Astrocyte of the hippocampus (primary cell): ENCODE results near the gene USP35.

Source experiments
- DNase-seq: peaks from one replicate; pipeline ENCODE4 v3.0.0; 2011; ENCODE audit warnings: low read depth, low spot score

The USP35 gene

DNA sequence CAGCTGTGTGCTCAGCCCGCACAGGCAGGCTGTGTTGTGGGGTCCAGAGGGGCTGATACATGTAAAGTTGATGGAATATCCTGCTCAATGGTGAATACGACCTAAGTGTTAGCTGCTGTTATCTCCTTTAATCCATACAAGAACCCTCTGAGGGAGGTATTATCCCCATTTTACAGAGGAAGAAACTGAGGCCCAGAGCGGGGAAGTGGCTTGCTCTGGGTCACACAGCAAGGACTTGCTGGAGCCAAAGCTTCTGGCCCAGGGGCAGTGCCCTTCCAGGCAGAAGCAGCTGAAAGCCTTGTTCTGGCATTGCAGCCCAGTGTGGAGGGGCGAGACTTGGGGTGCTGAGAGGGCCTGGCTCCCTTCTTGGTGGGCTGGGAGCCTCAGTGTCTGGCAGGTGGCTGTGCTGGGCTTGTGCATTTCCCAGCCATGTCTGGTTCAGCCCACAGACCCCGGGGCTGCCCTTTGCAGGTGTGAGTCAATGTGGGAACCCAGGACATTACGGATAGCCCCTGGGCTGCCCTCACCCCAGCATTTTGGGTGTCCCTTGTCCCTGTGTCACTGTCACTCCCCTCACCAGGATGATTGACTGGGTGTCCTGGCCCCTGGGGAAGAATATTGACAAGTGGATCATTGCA, 10.4 kb downstream of the USP35 start:
- no peak for DNase-seq

DNA sequence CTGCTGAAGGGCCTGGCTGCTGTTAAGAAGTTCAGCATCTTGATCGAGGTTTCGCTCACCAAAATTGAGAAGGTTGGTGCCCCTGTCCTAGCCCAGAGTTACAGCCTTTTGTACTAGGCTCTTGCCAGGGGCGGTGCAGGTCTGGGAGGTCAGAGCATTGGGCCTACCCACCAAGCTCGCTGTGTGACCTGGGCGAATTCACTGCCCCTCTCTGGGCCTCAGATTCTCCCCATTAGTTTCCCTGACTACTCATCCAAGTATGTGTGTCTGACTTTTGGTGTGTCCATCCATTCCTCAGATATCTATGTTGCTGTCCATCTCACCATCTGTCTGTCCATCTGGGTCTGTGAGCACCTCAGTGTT, 10.9 kb downstream of the USP35 start:
- no peak for DNase-seq

DNA sequence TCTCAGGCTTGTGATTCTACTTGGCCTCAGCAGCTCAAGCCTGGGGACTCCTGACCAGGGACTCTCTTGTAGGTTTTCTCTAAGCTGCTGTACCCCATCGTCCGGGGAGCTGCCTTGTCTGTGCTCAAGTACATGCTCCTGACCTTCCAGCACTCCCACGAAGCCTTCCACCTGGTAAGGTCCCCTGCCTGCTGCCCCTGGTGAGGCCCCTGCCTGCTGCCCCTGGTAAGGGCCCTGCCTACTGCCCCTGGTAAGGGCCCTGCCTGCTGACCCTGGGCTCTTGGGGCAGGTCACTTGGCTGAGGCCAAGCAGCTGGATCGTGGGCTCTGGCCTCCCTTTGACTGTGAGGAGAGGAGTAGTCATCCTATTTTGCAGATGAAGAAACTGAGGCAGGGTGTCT, 11.3 kb downstream of the USP35 start:
- DNase-seq: no peak

DNA sequence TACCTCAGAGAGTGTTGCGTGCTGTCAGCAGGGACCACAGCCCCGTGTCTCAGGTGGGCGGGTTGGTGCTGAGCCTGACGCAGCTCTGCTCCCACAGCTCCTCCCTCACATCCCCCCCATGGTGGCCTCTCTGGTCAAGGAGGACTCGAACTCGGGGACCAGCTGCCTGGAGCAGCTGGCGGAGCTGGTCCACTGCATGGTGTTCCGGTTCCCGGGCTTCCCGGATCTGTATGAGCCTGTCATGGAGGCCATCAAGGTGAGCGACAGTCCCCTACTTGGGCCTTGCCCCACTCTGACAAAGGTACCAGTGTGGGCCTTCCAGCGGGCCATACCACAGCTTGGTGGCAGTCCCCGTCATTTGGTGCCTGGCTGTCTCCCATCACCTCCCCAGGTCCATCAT, 11.8 kb downstream of the USP35 start:
- DNase-seq: no peak

DNA sequence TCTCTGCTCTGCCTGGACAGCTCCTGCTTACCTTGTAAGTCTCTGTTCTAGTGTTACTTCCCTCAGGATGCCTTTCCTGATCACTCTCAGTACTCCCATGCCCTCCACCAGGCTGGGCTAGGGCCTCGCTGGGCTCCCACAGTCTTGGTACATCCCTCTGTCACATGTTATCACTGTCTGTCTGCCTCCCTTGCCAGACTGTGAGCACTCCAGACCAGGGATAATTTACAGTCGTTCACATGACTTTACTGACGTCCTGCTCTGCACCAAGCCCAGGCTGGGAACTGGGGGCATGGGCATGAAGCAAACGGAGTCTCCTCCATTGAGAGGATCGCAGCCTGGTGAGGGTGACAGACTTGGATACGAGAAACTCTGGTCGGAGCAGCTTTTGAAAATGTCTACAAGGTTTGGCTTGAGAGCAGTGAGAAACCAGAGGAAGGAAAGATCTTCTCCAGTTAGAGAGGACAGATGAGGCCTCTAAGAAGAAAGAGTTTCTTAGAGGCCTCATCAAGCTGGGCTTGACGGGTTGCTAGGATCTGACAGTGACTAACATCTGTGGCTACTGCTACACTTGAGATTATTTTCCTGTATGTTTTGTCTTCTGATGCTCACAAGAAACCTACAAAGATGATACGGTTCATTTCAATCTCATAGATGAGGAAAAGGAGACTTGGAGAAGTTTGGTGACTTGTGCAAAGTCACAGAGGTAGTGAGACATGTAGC, 12.5 kb downstream of the USP35 start:
- no peak for DNase-seq

DNA sequence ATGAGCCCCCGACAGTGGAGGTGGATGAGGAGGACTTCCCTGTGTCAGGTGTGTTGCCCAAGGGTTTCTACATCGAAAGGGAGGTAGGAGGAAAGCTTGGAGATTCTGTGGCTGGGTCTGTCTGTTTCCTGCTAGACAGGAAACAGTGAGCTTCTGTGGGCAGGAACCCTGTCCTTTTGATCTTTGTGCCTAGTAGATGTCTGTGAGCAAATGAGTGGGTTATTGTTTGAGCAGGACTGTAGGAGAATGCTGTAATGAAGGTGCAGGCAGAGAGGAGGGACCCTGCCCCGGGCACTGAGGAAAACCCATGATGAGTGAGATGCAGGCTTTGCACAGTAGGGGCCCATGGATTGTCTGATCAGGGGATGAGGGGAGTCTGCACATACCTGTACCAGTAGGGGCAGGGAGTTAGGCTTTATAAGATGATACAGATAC, 14.0 kb downstream of the USP35 start:
- no peak for DNase-seq

DNA sequence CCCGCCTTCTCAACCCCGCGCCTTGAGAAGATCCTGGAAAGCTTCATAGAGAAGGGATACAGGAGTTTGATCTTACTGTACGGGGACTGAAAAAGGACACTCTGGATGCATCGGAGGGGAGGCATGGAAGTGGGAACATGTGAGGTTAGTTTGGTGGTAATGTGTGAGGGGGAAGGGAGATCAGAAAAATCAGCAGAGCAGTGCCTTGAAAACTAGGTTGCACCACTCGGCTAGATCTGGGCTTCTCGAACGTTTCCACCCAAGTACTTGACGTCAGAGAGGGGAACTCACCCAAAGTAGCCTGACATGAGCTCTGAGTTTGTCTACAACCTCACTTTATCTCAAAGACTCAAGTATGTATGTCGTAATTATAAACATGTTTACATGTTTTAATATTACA, 14.5 kb downstream of the USP35 start:
- no peak for DNase-seq

DNA sequence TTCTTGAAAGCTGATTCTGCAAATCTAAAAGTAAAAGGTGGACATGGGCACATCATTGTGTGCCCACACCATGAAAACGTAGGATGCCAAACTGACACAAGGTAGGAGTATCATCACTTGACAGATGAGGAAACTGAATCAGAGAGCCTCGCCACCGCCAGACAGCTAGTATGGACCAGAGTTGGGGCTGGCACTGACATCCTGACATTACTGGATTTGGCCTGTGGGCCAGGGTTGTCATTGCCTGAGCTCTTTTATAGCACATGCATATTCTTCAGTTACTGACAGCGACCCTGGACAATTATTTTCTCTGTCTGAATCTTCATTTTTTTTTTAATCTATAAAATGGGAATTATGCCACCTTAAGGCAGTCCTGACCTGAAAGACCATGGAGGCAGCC, 16.5 kb downstream of the USP35 start:
- DNase-seq: no peak

DNA sequence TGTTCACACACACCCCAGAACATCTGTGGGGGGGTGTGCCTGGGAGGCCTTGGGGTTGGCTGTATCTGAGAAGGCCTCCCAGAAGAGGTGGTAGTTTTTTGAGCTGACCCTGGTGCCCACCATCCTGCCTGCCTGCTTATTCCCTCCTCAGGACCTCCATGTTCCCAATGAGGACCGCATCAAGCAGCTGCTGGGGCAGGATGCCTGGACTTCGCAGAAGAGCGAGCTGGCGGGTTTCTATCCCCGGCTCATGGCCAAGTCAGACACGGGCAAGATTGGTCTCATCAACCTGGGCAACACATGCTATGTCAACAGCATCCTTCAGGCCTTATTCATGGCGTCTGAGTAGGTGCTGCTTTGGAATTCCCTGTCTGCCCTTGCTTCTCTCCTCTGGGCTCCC, 17.0 kb downstream of the USP35 start:
- no peak for DNase-seq

DNA sequence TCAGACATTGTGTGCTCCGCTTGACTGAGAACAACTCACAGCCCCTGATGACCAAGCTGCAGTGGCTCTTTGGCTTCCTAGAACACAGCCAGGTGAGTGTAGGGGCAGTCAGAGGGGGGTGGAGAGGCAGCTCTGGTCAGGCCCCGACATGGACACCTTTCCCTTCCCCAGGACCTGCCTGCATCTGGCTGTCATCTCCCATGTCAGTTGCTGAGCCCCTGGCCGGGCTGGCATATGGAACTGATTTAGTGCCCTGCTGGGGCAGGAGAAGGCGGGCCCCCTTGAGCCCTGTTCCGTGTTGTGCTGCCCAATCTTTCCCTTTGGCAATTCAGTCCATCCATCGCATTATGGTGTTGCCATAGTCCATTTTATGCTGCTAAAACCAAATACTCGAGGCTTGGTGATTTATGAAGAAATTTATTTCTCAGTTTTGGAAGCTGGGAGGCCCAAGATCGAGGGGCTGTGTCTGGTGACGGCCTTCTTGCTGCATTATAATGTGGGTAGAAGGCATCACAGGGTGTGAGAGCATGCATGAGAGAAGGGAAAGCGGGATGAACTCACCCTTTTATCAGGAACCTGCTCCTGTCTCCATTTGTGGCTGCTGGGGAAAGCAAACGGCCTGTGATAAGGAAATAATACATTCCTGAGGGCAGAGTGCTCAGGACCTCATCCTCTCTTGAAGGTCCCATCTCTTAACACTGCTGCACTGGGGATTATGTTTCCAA, 19.0 kb downstream of the USP35 start:
- DNase-seq: no peak

DNA sequence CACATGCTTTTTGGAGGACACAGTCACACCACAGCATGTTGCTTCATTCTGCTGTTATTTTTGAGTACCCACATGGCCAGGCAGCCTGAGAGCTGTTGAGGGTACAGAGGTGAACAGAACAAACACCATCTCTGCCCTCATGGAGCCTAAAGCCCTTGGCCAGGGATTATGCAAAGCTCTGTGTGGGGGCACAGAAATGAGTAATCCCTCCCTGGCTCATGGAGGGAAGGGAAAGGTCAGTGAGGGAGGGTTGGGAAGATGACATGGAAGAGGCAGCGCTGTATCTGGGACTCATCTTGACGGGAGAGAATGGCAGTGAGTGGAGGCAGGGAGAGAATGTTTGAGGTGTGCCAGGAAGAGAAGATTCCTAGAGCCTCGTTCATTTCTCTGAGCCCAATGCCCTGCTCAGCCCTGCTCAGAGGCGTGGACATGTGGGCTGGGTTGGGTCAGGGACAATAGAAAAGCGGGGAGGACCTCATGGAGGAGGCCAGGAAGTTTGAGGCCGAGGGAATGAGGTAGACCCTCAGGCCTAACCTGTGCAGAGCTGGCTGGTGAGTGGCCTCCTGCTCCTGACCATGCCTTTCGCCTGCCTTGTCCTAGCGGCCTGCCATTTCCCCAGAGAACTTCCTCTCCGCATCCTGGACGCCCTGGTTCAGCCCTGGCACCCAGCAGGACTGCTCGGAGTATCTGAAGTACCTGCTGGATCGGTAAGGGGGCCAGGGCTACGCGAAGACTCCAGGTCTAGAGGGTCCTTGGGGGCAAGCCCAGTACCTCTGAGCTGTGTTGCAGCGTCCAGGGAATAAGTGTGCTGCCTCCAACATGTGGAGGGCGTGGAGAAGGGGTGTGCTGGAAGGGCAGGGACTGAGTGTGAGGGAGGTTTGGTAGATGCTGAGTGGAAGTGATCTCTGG, 19.8 kb downstream of the USP35 start:
- no peak for DNase-seq

DNA sequence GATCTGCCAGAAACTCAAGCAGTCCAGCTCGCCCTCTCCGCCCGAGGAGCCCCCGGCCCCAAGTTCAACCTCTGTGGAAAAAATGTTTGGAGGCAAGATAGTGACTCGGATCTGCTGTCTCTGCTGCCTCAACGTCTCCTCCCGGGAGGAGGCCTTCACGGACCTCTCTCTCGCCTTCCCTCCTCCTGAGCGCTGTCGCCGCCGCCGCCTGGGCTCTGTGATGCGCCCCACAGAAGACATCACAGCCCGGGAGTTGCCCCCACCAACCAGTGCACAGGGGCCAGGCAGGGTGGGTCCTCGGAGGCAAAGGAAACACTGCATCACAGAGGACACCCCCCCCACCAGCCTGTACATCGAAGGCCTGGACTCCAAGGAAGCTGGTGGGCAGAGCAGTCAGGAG, 20.8 kb downstream of the USP35 start:
- DNase-seq: no peak

DNA sequence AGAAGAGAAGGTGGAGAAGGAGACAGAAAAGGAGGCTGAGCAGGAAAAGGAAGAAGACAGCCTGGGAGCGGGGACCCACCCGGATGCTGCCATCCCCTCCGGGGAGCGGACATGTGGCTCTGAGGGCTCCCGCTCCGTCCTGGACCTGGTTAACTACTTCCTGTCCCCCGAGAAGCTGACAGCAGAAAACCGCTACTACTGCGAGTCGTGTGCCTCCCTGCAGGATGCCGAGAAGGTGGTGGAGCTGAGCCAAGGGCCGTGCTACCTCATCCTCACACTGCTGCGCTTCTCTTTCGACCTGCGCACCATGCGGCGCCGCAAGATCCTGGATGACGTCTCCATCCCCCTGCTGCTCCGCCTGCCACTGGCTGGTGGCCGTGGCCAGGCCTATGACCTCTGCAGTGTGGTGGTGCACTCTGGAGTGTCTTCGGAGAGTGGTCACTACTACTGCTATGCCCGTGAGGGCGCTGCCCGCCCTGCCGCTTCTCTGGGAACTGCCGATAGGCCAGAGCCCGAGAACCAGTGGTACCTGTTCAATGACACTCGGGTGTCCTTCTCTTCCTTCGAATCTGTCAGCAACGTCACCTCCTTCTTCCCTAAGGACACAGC, 21.4 kb downstream of the USP35 start:
- no peak for DNase-seq

DNA sequence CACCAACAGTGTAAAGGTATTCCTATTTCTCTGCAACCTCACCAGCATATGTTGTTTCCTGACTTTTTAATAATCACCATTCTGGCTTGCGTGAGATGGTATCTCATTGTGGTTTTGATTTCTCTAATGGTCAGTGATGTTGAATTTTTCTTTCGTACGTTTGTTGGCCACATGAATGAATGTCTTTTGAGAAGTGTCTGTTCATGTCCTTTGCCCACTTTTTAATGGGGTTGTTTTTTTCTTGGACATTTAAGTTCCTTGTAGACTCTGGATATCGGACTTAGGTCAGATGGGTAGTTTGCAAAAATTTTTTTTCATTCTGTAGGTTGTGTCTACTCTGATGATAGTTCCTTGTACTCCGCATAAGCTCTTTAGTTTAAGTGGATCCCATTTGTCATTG, 22.8 kb downstream of the USP35 start:
- no peak for DNase-seq

DNA sequence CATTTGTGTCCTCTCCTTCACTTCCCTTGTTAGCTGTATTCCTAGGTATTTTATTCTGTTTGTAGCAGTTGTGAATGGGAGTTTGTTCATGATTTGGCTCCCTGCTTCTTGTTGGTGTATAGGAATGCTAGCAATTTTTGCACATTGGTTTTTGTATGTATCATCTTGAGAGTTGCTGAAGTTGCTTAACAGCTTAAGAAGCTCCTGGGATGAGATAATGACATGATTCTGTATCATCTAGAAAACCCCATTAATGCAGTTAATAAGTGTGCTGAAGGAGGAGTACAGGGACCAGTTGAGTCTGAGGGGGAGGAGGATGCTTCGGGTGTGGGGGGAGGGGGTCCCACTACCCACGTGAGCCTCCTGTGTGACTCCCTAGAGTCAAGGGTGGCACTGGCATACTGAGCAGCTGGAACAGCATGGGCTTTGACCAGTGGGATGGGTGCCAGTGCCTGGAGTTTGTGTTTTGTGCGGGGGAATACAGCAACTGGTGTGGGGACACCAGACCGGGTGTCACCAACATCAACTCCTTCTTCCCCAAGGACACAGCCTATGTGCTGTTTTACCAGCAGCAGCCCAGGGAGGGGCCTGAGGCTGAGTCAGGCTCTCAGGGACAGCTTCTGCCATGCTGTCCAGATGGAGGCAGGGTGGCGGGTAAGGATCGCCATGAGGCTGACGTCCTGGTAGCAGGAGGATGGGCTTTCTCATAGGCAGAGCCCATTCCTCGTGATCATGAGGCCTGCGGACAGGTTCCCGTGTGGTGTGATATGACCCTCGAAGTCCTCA, 24.1 kb downstream of the USP35 start:
- no peak for DNase-seq

DNA sequence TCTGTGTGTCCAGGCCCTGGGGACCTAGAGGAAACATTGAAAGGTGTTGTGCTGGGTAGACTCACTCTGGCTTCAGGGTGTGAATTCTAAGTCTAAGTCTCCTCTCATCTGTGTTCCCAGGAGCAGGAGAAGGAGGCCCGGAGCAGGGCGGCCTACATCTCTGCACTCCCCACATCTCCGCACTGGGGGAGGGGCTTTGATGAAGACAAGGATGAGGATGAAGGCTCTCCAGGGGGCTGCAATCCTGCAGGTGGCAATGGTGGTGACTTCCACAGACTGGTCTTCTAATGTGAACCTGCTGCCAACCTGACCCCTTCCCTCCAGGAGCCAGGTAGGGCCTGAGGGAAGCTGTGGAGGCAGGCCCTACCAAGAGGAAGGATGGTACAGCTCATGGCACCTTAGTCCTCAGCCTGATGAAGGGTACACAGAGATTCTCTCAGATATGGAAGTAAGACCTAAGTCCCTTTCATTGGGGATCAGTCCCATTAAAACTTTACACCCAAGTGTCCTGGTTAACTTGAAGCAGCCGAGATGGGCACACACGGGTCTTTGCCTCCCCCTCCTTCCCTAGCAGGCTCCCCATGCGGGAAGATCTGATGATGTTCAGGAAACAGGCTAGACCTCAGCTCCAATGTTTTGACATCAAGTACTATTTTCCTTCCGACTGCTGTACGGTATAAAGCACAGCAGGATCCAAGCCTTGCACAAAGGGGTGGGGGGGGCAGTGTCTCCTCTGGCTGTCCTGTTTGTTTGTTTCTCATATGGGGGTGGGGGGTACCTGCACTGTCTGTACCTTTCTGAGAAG, 25.0 kb downstream of the USP35 start:
- DNase-seq: no peak

DNA sequence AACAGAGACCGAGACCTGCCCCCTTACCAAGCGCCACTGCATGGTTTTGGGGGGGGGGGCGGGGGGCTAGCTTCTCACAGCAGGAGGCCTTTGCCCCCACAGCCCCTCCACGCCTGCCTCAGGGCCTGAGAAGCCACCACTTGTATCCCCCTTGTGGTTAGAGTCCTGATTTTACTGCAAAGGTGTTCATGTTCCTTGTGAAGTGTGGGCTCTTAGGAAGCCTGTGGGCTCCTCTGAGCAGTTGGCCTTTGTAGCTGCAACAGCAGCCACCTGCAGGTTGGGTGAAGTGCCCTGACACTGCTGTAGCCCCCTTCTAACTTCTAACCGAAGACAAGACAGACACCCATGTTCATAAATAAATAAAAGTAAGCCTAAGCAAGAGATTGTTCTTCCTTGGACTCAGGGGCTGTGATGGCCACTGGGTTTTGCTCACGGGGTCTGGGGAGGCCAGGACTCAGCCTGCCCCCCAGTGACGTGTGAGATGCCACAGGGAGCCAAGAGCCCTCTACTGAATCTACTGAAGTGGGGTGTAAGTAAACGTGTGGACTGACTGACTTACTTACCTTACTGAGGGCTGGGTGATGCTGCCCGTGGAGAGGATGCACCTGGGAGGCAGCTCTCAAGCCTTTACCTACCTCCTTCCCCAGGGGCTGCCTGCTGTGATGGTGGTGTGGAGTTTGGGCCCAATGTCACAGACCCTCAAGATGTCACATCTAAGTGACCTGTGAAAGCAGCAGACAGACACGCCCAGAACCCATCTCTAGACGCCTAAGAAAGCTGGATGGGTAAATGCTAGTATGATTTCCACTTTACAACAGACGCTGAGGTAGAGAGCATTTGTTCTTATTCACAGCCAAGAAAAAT, 25.8 kb downstream of the USP35 start:
- DNase-seq: no peak

DNA sequence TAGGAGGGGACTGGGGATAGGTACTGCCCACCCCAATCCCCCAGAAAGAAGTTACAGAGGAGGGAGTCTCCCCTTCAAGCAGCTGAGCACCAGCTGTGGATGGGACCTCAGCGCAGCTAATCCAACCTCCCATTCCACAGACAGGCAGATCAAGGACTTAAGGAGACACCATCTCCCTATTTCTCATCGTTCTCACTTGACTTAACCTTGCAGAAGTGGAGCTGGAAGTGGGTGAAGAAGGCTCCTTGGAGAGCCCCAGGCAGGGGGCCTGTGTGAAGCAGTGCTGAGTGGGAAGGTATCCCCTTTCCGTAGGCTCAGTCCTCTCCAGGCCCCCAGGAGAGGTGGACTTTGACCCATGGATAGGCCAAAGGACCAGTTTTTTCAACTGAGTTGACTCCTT, 27.3 kb downstream of the USP35 start:
- DNase-seq: no peak
